IPS-NIHi7 (cell line): Measurements from ENCODE around the gene WBP11.

Experiments
- DNase-seq: peaks from one replicate; pipeline ENCODE4 v3.0.0; 2012; ENCODE audit warnings: mixed read lengths; ENCODE audit errors: extremely low spot score

Gene WBP11

DNA sequence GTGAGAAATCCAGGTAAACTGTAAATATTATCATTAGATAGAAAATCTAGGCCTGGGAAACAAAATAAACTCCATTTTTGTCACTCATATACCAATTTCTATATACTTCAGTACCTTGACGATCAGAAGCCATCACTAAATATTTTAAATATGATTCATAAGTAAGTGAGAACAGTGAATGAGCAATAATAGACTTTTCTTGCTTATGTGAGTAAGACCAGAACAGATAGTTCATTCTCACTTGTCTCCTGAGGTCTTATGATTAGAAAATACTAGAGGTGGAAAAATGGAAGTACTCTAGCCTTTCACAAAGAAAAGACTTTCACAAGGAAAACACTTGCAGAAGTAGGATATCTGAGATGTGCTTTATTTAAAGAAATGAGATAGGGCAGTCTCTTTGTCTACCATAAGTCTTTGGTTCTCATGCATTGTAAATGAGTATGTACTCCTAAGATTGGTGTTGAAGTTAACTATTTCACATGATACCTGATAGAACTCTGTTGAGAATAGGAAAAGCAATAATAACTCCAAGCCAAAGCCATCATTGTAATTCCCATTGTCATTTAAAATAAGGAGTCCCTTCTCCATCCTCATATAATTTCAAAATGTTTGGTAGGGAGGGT is 20.8 kb upstream of the WBP11 start:
- DNase-seq, result no peak

DNA sequence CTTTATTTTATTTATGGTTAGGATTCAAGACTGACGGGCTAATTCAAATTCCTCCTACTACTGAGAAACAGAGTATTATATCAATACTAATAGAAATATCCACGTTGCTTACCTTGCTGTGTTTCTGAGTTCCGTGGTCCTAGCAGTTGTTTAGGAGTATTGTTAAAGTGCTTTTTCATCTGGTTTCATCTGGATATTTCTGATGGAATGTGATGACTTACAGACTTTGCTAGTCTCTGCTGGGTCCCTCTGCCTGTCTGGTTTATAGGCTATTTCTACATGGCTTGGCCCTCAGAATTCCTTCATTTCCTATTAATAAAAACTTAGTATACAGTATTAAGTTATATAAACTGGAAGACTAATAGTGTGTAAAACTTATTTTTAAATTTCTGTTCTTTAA is 10.7 kb upstream of the WBP11 start, which contains the start of gene SMCO3:
SMCO3 (minus strand) TSS at position 169 of the 400 bp plus-strand sequence. CDS start 7,502 bp downstream, outside the sequence.
- DNase-seq, result no peak

DNA sequence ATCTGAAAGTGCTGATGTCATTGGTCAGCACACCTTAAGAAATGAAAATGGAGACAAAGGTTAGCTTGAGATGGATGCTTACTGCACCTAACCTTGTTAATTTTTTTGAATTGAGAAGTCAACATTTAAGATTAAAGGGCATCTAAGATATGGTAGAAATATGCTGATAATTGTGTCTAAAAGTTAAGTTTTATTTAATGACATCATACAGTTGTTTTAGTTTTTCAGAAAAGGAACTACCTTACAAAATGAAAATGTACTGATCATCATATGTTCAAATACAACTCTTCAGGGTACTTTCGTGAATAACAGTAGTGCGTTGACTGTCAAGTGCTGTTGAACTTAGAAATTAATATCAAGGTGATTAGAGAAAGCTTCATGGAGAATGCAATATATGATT is 8.2 kb upstream of the WBP11 start:
- DNase-seq, result no peak

DNA sequence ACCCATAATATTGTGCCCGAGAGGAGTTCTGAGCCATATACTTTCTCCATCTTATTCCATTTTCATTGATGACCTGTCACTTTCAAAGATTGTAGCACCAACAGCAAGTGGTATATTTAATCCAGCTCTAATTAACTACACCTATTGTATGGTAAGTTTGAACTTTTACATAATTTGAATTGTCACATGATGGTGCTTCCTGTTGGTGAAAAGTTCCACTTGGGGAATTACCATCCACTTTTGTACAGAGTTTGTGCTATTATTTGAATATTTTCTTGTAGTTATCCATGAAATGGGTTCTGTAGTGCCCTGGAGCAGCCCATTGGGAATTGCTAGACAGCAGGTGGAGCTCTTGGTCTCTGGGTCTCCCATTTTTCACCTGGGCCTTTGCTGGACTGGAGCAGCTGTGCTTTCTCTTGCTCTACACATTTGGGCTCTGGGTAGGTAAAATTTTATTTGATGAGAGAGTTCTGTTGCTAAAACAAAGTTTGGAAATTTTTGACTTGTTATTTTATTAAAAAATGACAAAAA is 7.7 kb upstream of the WBP11 start:
- DNase-seq, result peak; percentile 51

DNA sequence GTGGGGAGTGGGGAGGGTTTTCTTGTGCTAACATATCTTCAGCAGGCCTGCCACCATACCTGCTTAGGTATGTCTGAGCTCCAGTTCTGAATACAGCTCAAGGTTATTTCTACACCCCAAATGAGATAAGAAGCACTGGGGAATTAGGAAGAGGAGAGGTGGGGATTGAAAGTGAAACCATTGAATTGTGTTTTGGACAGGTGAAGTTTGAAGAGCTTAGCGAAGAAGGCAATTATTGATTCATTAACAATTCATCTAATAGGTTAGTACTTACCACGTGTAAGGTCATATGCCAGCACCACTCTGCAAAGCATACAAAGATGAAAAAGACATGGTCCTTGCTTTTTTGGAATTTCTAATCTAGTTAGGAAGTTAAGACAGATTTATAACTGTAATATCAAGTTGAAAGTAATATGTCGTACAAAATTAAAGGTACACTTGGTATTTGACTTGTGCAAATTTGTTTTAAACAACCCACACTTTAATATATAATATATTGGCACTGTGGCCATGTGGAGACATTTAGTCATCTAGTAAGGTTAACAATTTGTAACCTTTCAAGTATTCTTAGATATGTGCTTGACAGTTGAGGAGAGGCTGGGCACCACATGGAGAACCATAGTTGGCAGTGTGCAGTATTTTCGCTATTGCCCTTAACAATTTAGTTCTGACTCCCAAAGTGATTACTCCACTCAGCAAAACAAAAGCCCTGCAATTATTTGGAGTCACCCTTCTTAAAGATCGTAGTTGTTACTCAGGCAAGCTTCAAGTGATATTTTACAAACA is 7.1 kb upstream of the WBP11 start:
- DNase-seq, result no peak

DNA sequence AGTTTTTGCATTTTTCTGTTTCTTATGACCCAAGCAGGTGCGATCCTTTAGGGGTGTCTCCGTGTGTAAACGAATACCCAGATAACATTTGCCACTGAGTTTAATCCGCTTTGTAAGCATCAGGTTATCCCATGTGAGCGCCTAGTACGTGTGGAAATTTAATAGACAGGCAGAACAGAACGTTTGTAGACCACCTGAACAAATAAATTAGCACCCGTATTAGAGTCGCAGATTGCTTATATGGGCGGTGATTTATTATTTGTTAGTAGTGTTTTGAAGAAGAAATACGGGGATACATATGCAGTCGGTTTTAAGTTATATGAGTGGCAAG is 517 bp upstream of the WBP11 start:
- DNase-seq, result no peak

DNA sequence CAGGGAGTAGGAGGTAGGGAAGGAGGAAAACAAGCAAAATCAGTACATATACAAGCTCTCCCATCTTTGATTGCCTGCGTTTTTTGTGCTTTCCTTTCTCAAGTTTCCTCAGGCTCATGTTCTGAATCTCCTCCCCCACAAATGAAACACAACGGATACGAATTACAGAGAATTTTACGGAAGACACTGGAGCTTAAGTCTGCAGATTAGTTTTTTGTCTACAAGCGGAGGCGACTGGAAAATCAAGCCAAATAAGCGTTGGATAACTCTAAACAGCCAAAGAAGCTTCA is 612 bp downstream of the WBP11 start:
- DNase-seq, result no peak

DNA sequence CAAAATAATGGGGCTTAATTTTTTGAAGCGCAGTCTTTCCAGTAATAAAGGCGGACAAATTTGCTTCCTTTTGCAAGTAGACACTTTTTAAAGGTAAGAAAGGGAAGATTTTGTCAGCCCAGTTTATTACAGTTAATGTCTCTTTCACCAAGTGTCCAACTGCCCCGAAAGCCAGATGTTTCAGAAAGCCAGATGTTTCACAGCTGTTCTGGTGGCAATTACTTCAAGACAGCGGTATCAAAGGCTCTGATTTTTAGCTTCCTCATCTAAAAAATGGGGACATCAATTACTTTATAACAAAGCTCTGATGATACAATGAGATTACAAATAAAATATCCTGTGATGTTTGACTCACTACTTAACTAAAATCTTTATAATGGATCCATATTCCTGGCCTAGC is 1.0 kb downstream of the WBP11 start:
- DNase-seq, result no peak

DNA sequence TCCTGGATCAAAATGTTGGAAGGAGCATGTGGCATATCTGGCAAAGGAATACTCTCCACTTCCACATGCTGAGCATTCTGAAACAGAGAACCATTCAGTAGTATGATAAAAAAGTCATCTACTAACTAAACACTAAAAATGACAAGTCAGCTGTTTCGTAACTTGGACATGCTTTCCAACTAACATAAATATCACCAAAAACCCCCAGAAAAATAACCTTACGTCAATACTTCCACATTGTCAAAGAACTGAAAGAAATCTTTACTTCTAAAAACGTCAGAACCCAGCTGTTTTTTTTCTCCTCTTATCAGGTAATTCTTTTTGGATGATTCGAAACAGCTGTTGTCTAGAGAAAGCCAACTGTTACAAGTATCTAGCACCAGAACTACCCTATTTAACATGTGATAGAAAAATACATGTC is 8.2 kb downstream of the WBP11 start:
- DNase-seq, result no peak

DNA sequence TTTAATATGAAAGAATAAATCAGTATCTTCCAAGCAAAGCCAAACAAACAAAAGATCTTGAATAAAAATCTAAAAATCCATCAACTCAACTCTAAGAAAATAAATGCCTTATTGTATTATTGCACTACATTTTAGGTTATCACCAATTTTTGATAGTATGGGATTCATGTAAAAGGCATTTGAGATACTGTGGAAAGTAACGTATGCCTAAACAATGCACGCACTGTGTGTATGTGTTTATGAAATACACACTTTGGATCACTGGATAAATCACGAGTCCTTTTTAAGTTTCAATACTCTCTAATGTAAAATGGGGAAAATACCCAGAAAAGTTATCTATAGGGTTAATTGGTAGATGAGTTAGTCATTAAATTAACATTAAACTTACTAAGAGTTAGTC is 17.7 kb downstream of the WBP11 start:
- no peak for DNase-seq

DNA sequence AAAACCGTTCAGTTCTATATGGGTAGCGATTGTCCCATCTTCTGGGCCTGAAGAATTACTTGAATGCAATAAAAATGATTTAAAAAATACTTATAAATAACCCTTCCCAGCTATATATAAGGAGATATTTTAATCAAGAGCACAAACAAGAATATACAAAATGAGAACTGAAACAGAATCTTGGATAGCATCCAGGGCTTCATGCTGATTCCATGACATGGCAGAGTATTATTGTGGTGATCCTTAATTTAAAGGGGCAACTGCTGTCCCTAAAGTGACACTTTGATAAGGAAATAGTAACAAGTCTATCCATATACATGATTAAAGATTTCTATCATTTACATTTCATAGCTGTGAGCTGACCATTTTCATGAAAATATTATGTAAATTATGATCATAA is 18.8 kb downstream of the WBP11 start:
- no peak for DNase-seq

DNA sequence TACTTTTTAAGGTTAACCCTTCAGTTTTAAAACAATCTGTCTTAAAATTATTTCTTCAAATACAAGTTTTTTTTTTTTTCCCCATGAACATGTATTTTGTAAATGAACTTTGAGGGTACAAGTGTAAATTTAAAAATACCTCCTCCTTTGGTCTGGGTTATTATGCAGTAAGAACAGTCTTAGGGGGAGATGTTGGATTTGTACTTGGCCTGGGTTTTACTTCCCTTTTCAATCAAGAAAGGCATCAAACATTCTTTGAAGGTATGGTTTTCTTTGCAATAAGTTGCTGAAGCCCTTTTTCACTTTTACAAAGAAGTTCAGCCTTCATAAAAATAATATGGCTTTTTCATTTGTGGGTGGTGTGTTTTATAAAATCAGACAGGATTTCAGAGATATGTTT is 20.5 kb downstream of the WBP11 start:
- no peak for DNase-seq

DNA sequence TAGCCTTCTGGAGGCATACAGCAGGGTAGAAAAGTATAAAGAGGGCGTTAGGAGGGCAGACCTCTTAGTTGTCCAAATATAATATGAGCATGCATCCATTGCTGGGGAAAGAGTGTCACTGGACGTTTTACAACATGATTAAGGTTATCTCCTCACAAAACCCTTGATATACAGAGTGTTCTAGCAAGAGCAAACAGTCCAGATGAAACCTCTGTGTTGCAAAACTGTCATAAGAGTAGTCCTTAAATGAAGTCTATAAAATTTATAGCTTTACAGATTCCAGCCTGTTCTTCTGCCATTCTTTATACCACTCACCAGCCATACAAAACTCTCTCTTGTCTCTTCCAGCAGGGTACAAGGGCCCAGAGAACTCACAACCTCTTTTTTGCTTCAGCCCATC is 21.7 kb downstream of the WBP11 start:
- no peak for DNase-seq

DNA sequence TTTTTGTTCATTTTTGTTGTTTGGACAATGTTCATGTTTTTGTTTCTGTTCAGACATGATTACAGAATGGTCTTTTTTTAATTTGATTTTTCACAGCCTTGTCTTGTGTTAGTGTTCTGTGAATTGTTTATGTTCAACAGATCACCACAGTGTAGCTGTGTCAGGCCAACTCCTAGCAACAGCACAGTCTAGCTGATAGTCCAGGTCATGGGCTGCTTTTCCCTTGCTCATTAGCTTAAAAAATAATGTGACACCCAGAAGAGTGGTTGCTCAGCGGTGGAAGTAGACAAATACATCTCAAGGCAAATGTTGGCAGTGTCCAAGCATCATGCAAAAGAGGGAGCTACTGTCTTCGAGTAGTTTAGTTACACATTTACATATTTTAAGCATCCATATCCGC is 22.4 kb downstream of the WBP11 start:
- no peak for DNase-seq

DNA sequence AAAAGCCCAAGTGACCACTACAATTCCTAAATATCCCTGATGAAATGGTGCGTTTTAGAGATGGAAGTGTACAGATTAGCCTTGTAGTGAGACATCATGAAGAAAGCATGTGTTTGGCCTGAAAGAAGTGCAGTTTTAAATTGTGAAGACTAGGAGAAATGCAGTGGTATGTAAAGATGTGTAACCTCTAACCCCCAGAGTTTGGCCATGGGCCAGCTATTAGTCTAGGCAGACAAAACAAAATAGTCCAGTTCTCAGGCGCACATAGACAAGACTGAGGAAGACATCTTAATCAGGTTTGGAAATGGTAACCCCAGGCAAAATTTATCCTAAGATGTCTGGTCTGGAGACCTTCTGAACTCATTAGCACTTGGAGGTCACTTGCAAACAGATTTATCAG is 23.4 kb downstream of the WBP11 start:
- no peak for DNase-seq

DNA sequence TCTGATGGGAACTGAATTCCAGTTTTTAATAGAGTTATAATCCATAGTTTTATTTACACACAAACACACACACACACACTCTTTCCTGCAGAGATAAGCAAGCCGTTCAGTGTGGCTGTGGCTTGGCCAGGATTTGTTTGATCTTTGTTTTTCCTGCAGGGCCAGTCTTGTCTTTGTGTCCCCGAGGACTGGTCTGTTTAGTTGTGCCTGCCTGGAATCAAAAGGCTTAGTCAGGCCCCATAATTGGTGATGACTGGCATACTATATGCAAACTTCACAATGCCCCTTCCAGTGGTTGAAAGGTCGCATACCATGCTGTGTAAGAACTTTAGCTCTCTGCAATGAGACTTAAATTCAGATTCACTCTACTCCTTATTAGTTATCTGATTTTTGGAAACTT is 26.0 kb downstream of the WBP11 start:
- no peak for DNase-seq

DNA sequence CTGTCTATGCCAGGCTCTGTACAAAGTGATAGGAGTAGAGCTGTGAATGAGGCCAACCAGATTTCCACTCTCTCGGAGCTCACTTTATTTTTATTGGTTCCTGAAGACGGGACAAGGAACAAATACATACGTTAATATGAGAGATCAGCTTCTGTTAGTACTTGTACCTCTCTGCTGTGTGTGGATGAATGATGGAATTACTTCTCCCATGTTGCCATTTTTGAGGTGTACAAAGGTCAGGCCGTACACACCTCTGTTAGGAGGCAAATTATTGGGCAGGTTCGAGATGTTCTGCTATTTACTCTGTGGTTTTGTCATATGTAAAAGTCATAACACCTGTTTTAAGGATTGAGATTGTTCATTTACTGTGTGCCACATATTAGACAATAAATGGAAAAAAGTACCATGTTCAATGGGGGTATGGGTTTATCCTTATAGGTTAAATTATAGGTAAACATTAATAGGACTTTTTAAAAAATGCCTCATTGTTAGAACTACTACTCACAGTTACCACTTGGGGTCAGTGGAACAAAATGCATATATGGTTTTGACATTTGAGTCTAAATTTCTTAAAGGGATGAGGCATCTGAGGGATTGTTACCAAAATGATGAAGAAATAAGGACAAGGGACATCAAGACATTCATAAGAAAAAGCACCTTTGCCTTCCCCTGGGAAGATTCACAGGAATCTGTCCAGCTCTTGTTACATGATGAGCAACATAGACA is 26.9 kb downstream of the WBP11 start:
- no peak for DNase-seq

DNA sequence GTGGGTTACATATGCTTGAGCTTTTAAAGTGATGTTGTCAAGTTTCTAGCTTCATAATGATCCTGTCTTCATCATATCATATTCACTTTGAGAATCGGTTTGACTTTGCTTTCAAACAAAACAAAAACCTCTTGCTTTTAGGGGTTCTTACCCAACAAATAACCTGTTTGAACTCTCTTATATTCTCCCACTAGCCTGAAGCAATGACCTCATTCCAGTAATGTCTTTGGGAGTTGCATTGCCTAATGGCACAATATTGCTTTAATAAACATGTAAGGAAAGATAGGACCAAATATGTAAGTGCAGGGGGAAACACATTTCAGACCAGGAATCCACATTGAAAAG is 27.7 kb downstream of the WBP11 start:
- DNase-seq, result no peak

DNA sequence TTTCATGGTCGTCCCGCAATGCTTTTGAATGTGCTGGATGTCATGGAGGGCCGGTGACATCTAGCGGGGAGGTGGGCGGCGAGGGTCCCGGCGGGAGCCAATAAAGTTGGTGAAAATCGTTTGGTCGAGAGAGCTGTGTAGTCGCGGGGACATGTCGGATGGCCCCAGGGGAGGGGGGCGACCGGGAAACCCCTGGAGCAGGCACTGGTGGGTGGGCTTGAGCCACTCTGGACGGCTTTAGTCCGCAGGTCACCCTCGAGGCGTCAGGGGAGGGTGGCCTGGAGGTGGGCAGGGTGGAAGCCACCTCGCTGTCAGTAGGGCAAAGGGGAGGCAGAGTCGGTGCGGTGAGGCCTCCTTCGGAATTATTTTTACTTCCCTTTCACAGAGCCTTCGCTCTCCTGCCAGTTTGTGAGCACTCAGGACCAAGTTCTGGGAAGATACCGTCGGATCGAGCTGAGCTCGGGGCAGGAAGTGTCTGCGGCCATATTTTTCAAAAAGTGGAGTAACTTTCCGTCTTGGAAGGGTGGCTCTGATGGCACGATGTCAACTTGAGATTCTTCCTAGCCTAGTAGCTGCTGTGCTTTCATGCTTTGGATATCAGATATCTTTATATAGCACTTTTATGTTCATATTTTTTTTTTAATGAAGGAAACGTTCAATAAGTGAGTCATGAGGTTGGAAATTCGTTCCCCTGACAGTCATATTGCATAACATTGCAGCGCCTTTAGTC is 28.2 kb downstream of the WBP11 start:
- peak; percentile 31 for DNase-seq

DNA sequence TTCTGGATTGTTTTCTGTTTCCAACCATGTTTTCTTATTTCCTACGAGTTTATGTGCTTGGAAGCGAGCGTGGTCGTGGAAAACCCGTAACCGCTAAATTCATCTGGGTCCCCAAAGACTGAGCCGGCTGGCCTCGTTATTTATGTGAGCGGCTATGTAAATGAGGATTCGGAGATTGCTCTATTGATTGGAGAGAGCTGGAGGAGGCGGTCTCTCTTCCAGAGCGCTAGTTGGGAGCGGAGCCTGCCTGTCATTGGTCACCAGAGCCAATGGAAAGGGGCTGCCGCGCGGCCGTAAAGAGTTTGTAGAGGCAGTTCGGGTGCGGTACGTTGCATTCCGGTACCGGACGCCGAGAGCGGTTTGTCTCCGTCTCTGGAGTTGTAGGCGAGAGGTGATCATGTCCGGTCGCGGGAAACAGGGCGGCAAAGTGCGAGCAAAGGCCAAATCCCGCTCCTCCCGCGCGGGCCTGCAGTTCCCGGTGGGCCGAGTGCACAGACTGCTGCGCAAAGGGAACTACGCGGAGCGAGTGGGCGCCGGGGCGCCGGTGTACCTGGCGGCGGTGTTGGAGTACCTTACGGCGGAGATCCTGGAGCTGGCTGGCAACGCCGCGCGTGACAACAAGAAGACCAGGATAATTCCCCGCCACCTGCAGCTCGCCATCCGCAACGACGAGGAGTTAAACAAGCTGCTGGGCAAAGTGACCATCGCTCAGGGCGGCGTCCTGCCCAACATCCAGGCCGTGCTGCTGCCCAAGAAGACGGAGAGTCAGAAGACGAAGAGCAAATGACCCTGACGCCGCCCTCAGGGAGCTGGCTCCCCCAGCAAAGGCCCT is 29.0 kb downstream of the WBP11 start:
- peak; percentile 87 for DNase-seq

DNA sequence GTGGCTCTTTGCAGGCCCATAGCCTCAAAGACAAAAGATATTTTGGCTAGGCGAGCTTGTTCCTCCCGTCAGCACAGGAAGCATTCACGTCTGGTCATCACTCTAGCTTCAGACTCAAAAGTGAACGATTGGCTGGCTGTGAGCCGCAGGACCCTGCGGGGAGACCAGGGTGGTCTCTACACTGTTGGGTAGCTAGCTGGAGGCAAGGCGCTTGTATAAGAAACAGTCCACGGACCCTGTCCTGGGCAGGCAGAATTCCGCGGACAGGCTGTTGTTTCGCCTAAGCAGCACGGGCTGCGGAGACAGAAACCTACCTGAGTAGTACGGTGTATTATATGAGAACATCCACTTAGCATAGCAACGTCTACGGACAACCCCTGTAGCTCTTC is 29.6 kb downstream of the WBP11 start:
- no peak for DNase-seq

DNA sequence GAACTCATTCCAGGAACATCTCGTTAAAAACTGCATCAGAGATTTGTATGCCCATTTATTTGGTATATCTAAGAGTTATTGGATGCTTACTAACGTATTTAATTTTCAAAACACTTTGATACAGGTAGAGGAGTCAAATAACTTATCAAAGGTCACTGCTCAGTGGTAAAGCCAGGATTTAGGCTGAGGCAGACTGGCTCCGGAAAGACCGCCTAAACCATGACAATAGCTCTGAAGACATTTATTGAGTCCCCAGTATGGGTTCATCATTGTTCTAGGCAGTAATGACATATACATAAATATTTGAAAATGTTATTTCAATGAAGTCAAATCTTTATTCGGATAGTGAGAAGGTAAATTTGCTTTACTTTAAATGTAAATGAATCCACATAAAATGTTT is 30.3 kb downstream of the WBP11 start:
- DNase-seq, result no peak
